ENCODE measurements around the gene TGFB3.
"Not testable (repeated sequence)": the region's sequence is repeated elsewhere in the genome, so short reads cannot be mapped to it uniquely, and the experiment has no call there.

TGFB3 gene

DNA sequence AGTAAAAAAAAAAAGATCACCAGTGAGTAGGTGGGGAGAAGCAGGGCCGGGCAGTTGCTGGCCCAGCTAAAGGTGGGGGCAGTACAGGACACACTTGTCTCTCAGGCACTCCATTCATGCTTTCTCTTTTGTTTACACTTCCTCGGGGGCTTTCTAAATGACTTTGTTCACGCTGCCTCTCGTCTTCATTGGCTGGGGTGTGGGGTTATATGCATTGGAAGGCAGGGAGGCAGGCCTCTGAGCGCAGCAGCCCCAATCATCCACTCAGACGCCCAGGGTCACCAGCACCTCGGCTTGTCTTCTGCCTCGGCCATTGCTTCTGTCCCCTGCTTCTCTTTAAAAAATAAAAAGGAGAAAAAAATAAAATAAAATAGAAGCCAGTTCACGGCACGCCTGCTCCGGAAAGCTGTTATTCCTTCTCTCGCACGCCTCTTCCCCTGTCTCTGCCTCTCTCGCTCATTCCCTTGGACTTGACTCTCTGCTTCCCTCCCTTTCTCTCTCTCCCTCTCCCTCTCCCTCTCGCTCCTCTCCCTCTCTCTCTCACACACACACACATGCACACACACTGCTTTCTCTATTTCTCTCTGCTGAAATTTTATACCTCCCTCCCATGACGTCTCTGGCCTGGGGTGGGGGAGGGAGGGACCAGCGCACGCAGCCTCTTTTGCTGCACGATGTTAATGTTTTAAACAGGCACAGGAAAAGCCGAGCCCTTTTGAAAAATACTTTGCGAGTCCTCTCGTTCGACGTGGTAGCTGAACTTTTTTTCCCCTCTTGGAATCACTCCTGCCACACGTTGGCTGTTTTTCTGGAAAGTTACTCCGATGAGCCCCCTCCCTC is at the start of gene TGFB3:
TSS of gene TGFB3 (minus strand) at position 570 of the 840 bp plus-strand sequence. CDS start 1,102 bp downstream, outside the sequence.
- peak; percentile 67 to 72 for DNase-seq

DNA sequence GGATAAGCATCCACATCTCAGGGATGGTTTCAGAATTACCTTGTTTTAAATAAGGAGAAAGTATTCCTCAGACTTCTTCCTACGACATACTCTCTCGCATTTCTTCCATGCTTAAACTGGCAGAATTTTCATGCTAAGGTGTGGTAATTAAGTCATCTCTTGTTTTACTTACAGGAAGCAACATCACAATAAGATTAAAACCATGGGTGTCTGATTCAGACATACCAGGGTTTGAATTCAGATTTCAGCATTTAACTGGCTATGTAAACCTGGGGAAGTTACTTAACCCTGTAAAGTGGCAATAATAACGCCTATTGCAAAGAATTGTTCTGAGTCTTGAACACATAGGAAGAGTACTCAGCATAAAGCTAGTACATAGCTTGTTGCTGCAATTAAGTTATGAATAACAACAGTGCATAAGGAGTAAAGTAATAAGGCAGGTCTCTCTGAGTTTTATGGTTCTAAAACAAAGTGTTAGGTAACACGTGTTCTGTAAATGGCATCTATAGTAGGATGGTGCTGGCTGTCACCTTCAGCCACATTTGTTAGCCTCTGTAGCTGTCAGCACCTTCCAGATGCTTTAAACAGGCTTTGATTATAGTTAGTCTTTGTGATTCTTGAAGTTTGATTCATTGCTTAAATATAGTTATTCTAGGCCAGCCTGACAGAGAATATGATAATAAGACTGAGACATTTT is 42.6 kb upstream of the TGFB3 start:
- no peak for DNase-seq

DNA sequence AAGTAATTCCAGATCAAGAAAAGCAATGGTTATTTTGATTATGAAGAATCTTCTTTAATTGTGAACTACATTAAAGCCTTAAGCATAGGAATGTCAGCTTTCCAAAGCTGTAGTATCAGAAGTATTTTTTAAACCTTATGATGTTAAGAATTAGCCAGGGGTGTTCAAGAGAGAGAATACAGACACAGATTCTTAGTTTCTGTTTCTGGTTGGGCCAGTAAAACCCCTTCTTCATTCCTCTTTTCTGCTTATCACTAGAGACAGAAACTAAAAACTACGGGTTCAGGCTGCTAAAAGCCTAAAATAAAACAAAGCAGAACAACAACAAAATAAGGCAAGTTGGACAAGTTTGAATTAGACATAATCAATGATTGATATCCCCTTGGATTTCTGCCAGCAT is 42.0 kb upstream of the TGFB3 start:
- DNase-seq = no peak

DNA sequence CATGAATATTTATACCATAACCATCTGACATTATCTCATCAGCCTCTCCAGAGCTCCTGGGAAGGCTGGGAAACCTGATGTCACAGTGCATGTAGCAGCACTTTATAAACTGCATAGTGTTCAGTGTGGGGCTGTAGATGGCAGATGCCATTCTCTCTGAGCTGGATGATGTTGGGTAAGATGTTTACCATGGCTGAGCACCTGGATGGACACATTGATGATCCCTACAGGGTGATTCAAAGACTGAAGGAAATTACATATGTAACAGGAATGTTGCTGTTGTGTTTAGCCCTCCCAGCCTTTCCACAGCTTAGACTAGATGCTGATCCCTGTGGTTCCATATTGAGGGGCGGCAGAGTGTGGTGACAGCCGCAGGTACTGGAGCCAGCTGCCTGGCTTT is 41.2 kb upstream of the TGFB3 start:
- no peak for DNase-seq

- DNase-seq = no peak
Measured at GRCh38 chr14:76019676-76020075, 37.9 kb upstream of the TGFB3 start.

- DNase-seq = no peak
Measured at GRCh38 chr14:76015668-76016067, 33.9 kb upstream of the TGFB3 start.

- no peak for DNase-seq
Measured at GRCh38 chr14:76015191-76015590, 33.4 kb upstream of the TGFB3 start.

DNA sequence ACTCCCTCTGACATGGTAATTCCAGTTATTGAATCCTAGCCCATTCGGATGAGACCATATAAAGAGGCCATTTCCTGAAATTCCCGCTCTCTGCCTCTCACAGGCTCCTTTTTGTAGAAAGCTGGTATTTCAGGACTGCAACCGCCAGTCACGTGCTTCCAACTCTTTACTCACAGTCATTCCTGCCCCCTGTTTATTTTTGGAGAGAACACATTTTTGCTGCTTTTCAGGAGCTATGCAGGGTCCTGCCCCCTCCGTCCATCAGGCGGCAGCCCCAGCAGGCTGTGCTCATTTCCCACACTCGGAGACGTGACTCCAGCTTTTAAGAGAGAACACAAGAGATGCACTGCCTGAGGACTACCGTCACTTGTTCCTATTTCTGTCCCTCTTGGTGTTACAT is 30.6 kb upstream of the TGFB3 start:
- DNase-seq = no peak

DNA sequence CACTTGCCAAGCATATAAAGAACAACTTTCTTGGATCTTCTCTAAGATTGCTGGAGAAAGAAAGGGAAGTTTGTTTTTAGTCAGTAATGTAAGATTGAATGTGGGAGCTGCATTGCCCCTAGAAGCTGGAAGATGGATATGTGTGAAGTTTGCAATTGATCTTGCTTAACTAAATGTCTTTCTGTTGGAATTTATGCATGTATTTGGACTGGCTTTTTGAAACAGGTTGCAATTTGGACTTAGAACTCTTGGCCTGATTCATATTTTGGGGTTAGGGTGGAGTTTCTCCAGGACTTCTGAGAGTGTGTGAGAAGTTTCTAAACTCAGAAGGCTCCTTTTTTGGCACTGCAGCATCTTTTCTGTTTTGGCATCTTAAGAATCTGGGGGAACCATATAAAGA is 30.1 kb upstream of the TGFB3 start:
- no peak for DNase-seq

DNA sequence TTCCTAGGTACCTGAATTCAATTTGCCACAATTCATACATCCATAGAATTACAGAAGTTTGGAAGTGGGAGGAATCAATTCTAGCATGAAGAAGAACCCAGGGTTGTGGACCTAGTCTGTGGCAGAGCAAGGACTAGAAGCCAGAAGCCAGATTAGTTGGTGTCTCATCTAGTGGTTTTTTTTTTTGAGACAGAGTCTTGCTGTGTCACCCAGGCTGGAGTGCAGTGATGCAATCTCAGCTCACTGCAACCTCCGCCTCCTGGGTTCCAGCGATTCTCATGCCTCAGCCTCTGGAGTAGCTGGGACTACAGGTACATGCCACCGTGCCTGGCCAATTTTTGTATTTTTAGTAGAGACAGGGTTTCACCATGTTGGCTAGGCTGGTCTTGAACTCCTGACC is 27.8 kb upstream of the TGFB3 start:
- not testable (repeated sequence) for DNase-seq

- no peak for DNase-seq
Measured at GRCh38 chr14:76007852-76008251, 26.1 kb upstream of the TGFB3 start.

DNA sequence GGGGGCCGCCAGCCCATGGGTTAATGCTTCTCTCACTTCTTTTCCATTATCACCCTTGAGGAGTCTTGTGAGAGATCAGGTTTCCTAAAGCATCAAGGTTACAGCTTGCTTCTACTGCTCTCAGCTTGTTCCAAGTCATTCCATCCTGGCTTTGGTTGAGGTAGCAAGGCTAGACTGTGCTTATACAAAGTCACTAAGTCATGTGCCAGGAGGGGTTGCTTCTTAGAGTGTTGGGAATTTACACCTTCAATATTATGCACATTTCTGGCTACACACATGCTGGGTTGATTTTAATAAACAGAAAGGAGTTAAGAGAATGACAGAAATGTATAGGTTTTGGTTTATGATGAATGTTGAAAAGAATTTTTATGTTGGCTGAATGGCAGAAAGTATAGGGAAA is 25.6 kb upstream of the TGFB3 start:
- no peak for DNase-seq

GRCh38 chr14:76006253-76006652 is 24.5 kb upstream of the TGFB3 start:
- DNase-seq = no peak

- no peak for DNase-seq
Measured at GRCh38 chr14:76002383-76002782, 20.6 kb upstream of the TGFB3 start.

- DNase-seq = no peak
Measured at GRCh38 chr14:75999511-76000190, 17.9 kb upstream of the TGFB3 start.

- DNase-seq = no peak
Measured at GRCh38 chr14:75996488-75996887, 14.7 kb upstream of the TGFB3 start.

GRCh38 chr14:75995372-75996041 is 13.7 kb upstream of the TGFB3 start:
- DNase-seq = no peak

DNA sequence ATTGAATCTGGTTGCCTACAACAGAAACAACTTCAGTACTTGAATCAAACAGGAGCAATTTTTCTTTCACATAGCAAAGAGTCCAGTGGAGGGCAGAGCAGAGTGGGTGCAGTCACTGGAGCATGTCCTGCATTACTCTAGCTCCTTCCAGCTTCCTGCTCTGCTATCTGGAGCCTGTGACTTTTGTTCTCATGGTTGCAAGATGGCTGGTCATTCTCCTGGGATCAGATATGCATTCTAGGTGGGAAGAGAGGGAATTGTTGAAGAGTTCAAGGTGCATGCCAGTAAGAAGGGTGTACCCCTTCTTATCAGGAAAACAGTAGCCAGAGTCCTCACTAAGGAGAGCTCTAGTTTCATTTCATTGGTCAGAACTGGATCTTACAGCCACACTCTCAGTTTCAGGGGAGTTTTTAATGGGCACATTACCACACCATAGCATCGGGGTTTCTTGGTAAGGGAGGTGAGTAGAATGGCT is 11.8 kb upstream of the TGFB3 start:
- DNase-seq = no peak

- DNase-seq = no peak
Measured at GRCh38 chr14:75991753-75992152, 10.0 kb upstream of the TGFB3 start.

DNA sequence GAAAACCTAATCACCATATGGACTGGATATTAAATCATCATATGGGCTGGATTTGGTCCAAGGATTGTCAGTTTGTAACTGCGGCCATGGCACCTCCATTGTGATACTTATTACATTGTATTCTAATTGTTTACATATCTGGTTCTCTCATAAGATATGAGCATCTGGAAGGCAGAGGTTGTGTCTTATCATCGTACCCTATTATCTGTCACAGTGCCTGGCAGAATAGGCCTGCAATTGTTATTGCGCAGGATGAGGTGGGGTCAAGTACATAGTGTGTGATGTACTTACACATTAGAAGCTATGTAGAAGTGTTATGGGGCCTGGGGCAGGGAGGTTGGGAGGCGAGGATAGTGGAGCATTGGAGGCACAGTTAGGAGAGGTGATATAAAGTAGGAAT is 8.5 kb upstream of the TGFB3 start:
- DNase-seq = no peak

DNA sequence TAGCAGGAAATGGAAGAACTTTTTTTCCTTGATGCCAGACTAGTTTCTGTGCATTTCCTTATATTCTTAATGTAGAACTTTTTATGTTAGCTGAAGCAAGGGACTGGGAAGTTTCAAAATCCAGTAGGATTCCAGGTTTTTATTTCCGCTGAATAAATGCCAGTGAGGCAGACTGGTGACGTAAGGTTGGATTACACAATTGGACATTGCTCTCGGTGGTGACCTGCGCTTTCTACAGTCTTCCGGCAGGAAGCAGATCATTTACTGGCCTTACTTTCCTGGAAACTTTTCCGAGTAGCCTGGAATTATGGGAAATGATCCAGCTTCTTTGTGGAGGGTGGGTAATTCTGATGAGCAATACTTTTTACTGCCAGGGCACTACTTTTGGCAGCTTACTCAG is 7.3 kb upstream of the TGFB3 start:
- no peak for DNase-seq

DNA sequence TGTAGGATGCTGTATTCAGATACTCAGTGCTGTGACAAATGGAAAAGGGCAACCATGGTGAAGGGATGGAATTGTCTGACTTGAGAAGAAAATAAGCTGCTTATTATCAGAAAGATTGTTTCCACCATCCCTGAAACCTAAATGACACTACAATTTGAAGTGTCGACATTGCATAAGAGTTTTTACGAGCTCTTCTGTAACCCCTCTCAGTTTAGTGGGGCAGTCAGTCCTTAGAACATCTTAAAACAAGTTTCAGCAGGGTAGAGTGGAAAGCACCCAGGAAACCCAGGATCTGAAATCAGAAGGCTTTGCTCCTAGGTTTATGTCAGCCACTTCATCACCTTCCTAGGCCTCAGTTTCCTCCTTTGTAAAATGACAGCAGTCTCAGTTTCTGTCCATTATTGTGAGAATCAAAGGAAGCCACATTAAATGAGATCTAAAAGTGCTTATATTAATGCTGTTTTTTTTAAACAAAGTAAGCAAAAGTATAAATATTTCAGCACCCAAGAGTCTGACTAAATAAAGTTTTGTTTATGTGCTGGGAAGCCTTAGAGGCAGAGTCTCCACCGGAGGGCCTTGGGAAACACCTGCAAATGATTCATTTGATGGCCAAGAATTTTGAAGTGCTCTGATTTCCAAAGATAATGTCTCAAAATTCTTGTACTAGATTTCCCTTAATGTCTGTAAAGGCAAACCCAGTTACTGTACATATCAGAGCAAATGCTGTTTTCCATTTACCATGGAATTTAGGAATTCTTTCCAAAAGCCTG is 5.6 kb upstream of the TGFB3 start:
- no peak for DNase-seq

Measured in CD4-positive, alpha-beta T cell treated with Interleukin-1 beta for 1 hour (primary cell).